Measurements from ENCODE around the gene ACSS3.
"Not testable (repeated sequence)": the region's sequence is repeated elsewhere in the genome, so short reads cannot be mapped to it uniquely, and the experiment has no call there.

Gene ACSS3, protein sequence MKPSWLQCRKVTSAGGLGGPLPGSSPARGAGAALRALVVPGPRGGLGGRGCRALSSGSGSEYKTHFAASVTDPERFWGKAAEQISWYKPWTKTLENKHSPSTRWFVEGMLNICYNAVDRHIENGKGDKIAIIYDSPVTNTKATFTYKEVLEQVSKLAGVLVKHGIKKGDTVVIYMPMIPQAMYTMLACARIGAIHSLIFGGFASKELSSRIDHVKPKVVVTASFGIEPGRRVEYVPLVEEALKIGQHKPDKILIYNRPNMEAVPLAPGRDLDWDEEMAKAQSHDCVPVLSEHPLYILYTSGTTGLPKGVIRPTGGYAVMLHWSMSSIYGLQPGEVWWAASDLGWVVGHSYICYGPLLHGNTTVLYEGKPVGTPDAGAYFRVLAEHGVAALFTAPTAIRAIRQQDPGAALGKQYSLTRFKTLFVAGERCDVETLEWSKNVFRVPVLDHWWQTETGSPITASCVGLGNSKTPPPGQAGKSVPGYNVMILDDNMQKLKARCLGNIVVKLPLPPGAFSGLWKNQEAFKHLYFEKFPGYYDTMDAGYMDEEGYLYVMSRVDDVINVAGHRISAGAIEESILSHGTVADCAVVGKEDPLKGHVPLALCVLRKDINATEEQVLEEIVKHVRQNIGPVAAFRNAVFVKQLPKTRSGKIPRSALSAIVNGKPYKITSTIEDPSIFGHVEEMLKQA

DNA sequence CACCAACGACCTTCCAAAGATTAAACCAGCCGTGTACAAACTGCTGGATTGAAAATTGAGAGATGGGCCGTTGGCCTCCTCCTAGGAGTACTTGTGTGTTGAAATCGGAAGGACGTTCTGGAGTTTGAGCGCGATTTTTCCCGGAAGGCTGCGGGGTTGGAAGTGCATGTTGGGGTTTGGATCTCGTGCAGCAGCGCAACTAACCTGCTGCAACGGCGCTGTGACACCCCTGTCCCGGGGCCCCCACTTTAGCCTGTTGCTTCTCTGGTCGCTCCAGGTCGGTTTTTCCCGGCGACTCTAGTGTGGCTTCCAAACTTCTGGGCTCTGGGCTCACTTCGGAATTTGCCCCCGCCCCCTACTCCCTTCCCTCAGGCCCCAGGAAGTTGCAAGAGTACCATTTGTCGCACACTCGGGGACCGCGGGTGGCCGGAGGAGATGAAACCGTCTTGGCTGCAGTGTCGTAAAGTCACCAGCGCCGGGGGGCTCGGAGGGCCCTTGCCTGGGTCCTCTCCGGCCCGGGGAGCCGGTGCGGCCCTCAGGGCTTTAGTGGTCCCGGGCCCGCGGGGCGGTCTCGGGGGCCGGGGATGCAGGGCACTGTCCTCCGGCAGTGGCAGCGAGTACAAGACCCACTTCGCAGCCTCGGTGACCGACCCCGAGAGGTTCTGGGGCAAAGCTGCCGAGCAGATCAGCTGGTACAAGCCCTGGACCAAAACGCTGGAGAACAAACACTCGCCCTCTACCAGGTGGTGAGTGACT, at the start of gene ACSS3:
TSS of gene ACSS3 (plus strand) at position 394 of the 756 bp plus-strand sequence. CDS start at position 436, 42 bp downstream.
- DNase-seq (ENCODE audit: low read depth in 2 of 3, low spot score in 1 of 3) = no peak

DNA sequence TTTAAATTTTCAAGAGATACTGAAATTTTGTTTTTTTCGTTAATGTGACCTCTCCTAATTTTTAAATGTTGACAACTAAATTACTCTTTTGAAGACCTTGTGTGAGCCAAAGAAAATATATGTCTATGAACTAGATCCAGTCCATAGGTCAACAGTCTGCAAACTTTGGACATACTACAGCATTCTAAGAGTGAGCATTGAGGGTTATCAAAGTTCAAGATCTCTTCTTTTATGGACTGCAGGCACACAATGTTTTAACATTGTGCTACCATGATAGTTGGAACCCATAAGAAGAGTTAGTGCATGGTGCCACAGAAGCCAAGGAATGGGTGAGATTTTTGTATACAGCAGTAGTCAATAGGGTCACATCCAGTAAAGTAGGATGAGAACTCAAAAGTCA, 43.0 kb upstream of the ACSS3 start:
- DNase-seq (ENCODE audit: low read depth in 2 of 3, low spot score in 1 of 3) = no peak

DNA sequence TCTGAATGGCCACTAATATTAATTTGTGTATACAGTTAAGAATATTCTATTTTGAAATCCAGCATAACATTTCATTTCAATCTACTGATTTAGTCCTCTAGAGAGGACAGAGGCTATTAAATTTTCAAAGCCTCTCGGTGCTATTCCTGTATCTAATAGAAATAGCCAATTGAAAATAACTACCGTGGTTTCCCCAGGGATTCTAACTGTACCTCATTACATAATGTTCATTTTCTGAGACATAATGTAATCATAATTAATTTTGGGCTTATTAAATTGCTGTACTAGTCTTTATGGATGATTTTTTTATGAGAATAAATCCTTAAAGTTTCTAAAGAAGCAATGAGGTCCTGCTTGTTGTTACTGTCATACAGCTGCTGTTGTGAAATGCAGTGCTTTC, 38.6 kb upstream of the ACSS3 start:
- DNase-seq (ENCODE audit: low read depth in 2 of 3, low spot score in 1 of 3) = no peak

DNA sequence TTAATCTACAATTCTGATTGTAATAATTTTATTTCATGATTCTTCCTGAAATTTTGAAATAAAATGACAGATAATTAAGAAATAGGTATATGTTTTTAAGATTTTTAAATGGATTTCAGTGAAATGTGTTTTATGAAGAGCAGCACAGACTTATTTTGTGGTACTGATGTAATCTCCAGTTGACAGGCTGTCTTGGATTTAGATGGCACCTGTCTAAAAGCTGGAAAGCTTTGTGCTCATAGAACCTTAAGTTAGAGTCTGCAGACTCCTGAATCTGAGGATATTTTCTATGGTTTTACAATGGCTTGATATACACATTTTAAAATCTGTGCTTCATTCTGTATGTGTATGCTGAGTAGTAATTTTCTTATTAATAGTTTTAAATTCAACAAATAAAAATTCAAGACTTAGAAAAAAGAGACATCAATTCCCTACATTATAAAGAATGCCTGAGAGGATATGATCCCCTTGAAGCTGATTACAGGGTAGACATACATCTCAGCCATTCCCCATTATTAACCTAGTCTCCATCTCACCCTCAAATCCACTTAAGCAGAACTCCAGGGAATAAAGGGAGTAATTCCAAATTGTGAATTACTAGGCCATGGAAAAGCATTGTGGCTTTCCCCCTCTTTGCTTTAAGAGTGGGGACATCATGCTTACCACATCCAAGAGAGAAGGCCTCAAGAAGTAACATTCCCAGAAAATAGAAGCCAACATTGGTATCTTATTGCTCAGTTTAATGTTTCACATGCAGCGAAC, 33.7 kb upstream of the ACSS3 start:
- no peak for DNase-seq (ENCODE audit: low read depth in 2 of 3, low spot score in 1 of 3)

DNA sequence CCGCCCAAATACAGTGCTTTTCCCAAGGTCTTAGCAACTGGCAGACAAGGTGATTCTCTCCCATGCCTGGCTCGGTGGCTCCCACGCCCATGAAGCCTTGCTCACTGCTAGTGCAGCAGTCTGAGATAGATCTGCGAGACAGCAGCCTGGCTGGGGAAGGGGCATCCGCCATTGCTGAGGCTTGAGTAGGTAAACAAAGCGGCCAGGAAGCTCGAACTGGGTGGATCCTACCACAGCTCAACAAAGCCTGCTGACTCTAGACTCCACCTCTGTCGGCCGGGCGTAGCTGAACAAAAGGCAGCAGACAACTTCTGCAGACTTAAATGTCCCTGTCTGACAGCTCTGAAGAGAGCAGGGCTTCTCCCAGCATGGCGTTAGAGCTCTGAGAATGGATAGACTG, 12.9 kb upstream of the ACSS3 start:
- DNase-seq (ENCODE audit: low read depth in 2 of 3, low spot score in 1 of 3) = not testable (repeated sequence)

DNA sequence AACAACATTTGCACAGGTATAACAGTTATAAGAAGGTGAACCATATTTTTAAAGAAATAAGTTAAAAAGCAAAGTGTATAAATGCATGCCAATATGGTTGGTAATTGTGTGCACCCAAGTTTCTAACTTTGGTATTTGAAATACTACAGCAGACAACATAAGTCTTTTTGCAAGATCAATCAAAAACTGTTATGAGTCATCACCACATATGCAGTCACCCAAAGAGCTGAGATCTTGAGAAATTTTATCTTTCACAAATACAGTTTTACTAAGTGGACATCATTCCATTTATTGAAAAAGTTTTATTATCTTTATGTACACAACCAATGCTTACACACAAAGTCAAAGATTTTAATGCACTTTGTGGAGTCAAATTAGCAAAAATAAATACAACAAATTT, 7.0 kb upstream of the ACSS3 start:
- no peak for DNase-seq (ENCODE audit: low read depth in 2 of 3, low spot score in 1 of 3)

DNA sequence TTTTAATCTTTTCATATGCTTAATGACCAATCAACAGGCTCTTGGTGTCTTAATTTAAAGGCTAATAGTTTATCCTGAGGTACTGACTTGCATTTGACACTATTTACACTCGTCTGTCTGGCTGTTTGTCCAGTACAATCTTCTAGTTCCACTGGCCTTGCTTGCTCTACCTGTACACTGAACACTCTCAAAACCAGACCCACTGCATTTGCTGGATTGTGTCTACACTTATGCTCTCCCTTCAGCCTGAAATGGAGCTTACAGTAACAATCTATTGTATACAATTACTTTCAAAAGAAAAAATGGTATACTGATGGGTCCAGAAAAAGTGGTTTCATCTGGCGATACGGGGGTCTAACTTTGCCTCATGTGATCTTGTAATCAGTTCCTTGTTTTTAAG, 2.3 kb upstream of the ACSS3 start:
- DNase-seq (ENCODE audit: low read depth in 2 of 3, low spot score in 1 of 3) = no peak

DNA sequence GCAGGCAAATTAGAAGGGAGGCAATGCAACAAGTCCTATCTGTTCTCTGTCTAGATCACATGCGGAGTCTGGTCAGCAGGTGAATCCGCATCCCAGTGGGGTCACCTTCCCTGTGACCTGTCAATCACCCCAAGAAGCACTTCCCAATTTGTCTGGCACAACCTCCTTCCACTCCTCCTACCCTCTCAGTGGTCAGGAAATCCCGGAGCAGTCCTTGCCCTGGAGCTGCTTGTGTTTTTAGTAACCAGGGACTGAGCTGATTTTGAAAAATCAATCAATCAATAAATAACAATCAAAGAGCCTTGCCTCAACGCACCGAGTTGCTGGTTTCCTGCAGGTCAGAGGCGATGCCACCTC, 572 bp upstream of the ACSS3 start:
- no peak for DNase-seq (ENCODE audit: low read depth in 2 of 3, low spot score in 1 of 3)

DNA sequence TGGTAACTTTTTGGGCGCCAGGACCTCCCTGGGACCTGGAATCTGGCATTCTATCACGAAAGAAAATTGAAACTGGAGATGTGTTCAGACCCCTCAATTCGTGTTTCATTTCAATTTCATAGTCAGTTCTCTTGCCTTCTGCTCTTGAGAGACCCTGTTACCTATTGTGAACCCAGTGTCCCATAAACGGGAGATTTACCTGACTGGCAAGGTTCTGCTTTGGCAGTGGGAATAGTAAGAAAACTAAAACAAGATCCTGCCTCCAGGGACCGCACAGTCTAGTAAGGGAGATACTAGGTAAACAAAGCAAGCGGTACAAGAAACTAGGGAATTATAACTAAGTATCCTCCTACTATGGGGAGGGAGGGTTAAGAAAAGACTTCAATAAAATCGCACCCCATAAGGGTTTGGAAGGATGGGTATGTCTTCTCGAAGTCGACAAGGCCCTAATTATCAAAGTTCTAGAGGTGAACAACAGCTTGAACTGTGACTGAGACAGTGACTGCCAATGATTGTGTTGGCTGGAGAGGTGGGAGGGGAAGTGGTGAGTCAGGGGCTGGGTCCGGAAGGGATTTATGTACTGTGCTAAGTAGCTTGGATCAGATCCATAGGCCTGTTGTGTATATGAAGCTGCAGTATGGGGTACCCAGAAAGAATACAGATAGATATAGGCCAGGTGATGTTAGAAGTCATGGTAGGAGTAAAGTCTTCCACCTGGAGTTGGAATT, 754 bp downstream of the ACSS3 start:
- no peak for DNase-seq (ENCODE audit: low read depth in 2 of 3, low spot score in 1 of 3)

DNA sequence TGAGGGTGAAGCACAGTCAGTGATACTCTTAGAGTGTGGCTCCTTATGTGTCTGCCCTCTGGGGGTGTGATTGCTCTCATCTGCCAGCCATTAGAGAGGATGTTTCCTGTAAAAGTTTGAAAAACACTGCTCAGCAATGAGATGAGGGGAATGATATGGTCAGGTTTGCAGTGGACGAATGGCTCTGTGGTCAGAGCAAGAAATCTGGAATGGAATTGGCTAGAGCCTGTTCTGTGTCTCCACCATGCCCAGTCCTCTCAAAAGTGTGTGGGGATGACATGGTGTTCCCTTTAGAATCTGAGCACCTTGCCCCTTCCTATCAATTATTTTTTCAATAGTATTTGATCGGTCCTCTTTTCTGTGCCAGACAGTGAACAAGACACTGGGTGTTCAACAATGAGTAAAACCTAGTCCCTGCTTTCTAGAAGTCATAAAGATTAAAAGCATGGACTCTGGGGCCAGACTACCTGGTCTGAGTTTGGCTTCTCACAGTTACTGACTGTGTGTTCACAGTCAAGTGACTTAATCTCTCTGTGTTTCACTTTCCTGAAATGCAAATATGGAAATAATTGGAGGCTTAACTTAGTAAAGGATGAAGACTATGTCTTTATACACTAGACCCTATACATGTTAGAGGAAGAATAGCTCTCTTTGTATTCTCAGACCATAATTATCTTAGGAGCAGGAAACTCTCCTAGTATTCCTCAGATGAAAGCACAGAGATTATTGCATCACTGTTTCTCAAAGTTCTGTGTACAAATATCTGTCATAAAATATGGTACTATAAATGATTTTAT, 1.6 kb downstream of the ACSS3 start:
- DNase-seq (ENCODE audit: low read depth in 2 of 3, low spot score in 1 of 3) = no peak

DNA sequence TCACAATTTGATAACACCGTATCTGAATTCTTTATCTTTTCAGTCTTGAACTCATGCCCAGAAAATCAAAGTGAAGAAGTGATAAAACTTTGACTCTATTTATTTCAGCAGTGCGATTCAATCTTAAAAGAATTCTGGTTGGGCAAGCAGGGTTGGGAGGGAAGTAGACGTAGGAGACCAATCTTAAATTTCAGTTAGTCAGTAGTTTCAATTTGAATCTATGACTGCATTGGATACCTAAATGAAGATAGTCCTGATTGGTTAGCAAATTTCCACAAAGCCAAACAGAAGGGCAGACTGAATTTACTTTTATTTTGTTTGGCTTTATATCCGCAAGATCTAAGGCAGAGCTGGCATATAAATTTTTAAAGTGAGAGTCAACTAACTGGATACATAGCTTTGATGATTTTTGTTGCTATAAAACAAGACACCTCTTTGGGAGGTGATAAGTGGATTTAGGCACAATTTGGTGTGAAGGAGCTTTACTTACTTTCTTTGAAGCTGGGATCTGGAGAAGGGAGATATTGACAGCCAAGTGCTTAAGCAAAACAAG, 2.6 kb downstream of the ACSS3 start:
- no peak for DNase-seq (ENCODE audit: low read depth in 2 of 3, low spot score in 1 of 3)

DNA sequence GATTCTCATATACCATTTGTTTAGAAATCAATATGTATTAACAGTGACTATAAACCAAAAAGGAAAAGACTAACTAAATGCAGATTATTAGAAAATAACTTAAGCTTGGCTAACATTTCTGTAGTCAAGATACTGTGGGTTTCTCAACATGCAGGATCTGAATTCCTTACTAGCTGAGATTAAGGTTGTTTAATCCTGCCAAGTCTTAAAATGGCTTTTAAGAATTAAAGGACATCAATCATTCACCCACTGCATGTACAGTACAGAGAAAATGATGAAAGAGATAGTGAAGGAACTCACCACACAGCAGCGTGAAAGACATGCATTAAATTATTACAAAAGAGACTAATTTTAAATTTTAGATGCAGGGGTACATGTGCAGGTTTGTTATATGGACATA, 3.8 kb downstream of the ACSS3 start:
- DNase-seq (ENCODE audit: low read depth in 2 of 3, low spot score in 1 of 3) = no peak

DNA sequence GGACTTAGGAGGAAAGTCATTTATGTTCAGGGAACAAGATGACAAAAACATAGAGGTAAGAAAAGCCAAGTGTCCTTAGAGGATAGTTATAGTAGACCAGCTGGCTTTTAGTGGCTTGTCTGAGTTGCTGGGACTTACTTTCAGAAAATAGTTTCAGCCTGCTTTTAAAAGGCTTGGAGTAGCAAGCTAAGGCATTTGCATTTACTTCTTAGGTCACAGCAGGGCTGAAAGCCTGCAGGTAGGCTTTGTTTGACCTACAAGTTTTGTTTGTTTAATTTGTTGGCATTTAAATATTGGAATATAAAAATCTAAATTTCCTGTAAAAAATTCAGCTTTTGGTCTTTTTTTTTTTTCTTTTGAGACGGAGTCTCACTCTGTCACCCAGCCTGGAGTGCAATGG, 5.1 kb downstream of the ACSS3 start:
- no peak for DNase-seq (ENCODE audit: low read depth in 2 of 3, low spot score in 1 of 3)

DNA sequence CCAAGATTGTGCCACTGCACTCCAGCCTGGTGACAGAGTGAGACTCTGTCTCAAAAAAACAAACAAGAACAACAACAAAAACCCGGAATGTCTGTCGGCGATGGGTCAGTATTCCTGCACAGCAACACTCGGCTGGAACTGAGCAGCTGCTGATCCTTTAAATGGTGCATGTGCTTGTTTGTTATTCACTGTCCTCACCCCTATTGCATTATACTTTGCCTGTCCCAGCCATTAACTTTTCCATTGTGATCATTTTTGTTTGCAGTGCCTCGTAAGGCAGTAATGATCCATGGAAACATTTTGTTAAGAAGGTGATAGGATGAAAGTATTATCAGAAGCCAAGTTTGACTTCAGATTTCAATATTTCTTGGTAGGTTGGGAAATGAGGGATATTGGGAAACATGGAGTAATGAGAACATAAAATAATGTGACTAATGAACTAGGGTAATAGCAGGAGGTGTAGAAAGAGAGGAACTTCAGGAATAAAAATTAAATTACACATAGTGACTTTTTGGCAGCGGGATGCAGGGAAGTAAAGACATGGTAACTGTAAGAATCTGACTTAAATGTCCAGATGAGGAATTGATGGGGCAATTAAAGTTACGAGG, 6.1 kb downstream of the ACSS3 start:
- DNase-seq (ENCODE audit: low read depth in 2 of 3, low spot score in 1 of 3) = no peak

DNA sequence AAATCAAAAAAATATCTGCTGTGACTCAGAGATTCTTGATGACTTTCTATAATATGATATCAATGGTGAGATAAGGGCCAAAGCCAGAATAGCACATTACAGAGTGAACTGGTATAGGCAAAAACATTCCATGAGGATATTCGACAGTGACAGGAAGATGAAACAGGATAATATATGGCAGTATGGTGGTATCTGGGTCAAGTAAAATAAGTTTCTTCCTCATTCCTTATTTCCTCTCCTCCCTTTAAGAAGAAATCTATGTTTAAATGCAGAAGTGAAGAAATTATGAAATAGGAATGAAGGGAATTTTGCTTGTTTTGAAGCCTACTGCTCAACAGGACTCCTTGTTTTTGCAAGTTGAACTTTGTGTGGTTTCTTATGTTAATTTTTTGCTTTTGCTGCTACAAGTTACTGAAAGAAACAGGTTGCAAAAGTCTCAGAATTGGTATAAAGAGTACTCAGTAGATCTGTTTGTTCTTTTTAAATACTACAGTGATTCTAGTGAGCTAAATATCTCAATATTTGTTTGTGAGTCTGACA, 7.0 kb downstream of the ACSS3 start:
- DNase-seq (ENCODE audit: low read depth in 2 of 3, low spot score in 1 of 3) = no peak

DNA sequence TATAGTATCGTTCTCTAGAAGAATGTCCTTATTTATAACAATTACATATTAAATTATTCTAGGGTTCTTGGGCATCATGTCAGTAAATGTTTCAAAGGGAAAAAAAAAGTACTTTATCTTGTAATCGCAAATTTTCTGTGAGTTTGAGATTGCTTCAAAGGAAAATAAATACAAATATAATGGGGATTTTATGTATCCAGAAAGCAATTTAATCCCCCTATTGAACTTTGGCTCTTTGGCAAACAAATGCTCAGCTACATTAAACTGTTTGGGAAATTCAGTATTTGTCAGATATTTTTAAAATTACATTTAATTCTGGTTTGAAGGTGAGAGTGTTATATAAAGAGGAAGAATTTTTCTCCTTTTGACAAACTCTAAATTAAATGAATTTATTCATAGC, 8.0 kb downstream of the ACSS3 start:
- DNase-seq (ENCODE audit: low read depth in 2 of 3, low spot score in 1 of 3) = no peak

DNA sequence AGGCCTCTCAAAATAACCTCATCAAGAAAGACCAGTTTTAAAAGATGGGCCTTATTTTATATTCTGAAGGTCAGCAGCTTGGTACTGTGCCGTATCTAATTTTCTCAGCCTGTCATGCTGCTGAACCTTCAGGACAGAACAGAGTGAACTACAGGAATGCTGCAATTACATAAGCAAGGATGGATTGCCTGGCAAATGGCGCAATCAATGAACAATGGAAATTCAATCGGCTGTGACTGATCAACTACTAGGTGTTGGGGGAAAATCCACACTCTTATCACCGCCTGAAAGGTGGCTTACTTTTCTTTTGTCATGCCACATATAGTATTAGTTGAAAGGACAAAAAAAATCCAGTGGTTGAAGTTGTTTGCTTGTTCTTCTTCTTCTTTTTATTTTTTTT, 8.5 kb downstream of the ACSS3 start:
- DNase-seq (ENCODE audit: low read depth in 2 of 3, low spot score in 1 of 3) = no peak

DNA sequence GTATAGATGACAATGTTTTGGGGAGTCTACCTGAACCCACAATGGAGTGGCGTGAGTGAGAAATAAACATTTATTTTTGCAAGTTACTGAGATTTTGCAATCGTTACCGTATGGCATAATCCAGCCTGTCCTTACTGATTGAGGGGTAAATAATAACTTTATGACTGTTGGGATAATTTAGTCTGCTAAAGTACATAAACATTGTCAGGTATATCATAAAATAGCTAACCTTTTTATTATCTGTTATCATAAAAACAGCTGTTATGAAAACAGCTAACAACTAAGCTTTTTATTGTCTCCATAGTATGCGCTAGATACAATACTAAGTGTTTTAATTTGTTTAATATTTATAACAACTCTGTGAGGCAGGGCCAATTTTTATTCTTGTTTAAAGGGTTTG, 10.3 kb downstream of the ACSS3 start:
- DNase-seq (ENCODE audit: low read depth in 2 of 3, low spot score in 1 of 3) = no peak

DNA sequence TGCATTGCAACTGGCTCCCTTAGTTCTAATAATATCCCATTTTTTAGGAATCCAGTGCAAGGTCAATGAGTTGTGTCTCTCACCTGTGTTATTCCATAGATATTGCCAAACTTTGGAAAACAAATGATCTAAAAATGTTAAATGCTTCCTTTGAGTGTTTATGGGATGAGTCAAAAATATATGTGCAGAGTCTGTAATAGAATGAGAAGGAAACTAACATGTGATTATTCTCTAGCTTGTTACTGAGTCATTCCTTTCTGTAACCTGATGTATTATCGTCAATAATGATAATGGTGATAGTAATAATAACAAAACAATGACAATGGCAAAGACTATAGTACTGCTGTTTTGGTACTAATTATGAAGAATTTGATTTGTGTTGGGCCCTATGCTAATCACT, 11.5 kb downstream of the ACSS3 start:
- DNase-seq (ENCODE audit: low read depth in 2 of 3, low spot score in 1 of 3) = no peak
